ENCODE data around the gene SLC46A2. TPM values are rescaled to one million over a fixed set of nuclear protein-coding genes. Genes with fewer than 3 reads are reported as not detected.

Gene SLC46A2
- polyA plus RNA-seq, 3 donors, result 0.05 to 0.67 (median 0.42) TPM

- H3K27ac ChIP-seq (ENCODE audit: low read depth, low read length), result no peak overlapping the region
- WGBS, 3 donors, result 64 to 91% (median 87%) methylated on average over 2 of the region's 2 CpGs
Measured at GRCh38 chr9:112892981-112893380, 2.3 kb upstream of the SLC46A2 start.

- H3K27ac ChIP-seq (ENCODE audit: low read depth, low read length), result no peak overlapping the region
- WGBS, 3 donors, result 92 to 95% (median 95%) methylated on average over 3 of the region's 3 CpGs
Measured at GRCh38 chr9:112891521-112891920, 845 bp upstream of the SLC46A2 start.

GRCh38 chr9:112887381-112887780 is 3.3 kb downstream of the SLC46A2 start:
- 55 to 61% (median 57%) methylated on average over 5 of the region's 5 CpGs for WGBS, 3 donors
- no peak overlapping the region for H3K27ac ChIP-seq (ENCODE audit: low read depth, low read length)

GRCh38 chr9:112886351-112886750 is 4.3 kb downstream of the SLC46A2 start:
- no peak overlapping the region for H3K27ac ChIP-seq (ENCODE audit: low read depth, low read length)
- WGBS, 3 donors, result 85 to 93% (median 90%) methylated on average over 4 of the region's 4 CpGs

GRCh38 chr9:112885324-112885723 is 5.4 kb downstream of the SLC46A2 start:
- 69 to 74% (median 70%) methylated on average over 1 of the region's 1 CpG for WGBS, 3 donors

GRCh38 chr9:112884721-112885120 is 6.0 kb downstream of the SLC46A2 start:
- 86 to 95% (median 93%) methylated on average over 5 of the region's 5 CpGs for WGBS, 3 donors
- H3K27ac ChIP-seq (ENCODE audit: low read depth, low read length), result no peak overlapping the region

More at GRCh38 chr9:112885324-112885723, 5.4 kb downstream of the SLC46A2 start:
- H3K27ac ChIP-seq (ENCODE audit: low read depth, low read length), result no peak overlapping the region

GRCh38 chr9:112884101-112884500 is 6.6 kb downstream of the SLC46A2 start:
- 32 to 39% (median 39%) methylated on average over 6 of the region's 6 CpGs for WGBS, 3 donors

GRCh38 chr9:112881331-112881730 is 9.3 kb downstream of the SLC46A2 start:
- WGBS, 3 donors, result 91 to 92% (median 91%) methylated on average over 7 of the region's 7 CpGs
- no peak overlapping the region for H3K27ac ChIP-seq (ENCODE audit: low read depth, low read length)

More at GRCh38 chr9:112884101-112884500, 6.6 kb downstream of the SLC46A2 start:
- H3K27ac ChIP-seq (ENCODE audit: low read depth, low read length), result no peak overlapping the region

GRCh38 chr9:112880650-112881049 is 10.0 kb downstream of the SLC46A2 start:
- H3K27ac ChIP-seq (ENCODE audit: low read depth, low read length), result no peak overlapping the region
- WGBS, 3 donors, result 91 to 100% (median 98%) methylated on average over 1 of the region's 1 CpG

- WGBS, 3 donors, result 86 to 95% (median 94%) methylated on average over 2 of the region's 2 CpGs
- no peak overlapping the region for H3K27ac ChIP-seq (ENCODE audit: low read depth, low read length)
Measured at GRCh38 chr9:112878752-112879151, 11.9 kb downstream of the SLC46A2 start.

- WGBS, 3 donors, result 90 to 93% (median 93%) methylated on average over 4 of the region's 4 CpGs
- H3K27ac ChIP-seq (ENCODE audit: low read depth, low read length), result no peak overlapping the region
Measured at GRCh38 chr9:112873773-112874405, 16.8 kb downstream of the SLC46A2 start.

- WGBS, 3 donors, result 60 to 76% (median 64%) methylated on average over 4 of the region's 4 CpGs
- H3K27ac ChIP-seq (ENCODE audit: low read depth, low read length), result no peak overlapping the region
Measured at GRCh38 chr9:112872019-112872418, 18.7 kb downstream of the SLC46A2 start.

- no peak overlapping the region for H3K27ac ChIP-seq (ENCODE audit: low read depth, low read length)
- WGBS, 3 donors, result 85 to 93% (median 86%) methylated on average over 6 of the region's 6 CpGs
Measured at GRCh38 chr9:112870556-112870955, 20.1 kb downstream of the SLC46A2 start.

GRCh38 chr9:112869917-112870316 is 20.8 kb downstream of the SLC46A2 start:
- H3K27ac ChIP-seq (ENCODE audit: low read depth, low read length), result no peak overlapping the region
- WGBS, 3 donors, result 84 to 95% (median 93%) methylated on average over 5 of the region's 5 CpGs

GRCh38 chr9:112869041-112869529 is 21.6 kb downstream of the SLC46A2 start:
- WGBS, 3 donors, result 64 to 72% (median 67%) methylated on average over 8 of the region's 8 CpGs
- H3K27ac ChIP-seq (ENCODE audit: low read depth, low read length), result no peak overlapping the region

GRCh38 chr9:112868461-112868860 is 22.2 kb downstream of the SLC46A2 start:
- 90 to 95% (median 94%) methylated on average over 10 of the region's 10 CpGs for WGBS, 3 donors
- H3K27ac ChIP-seq (ENCODE audit: low read depth, low read length), result no peak overlapping the region

- WGBS, 3 donors, result 52 to 76% (median 53%) methylated on average over 3 of the region's 3 CpGs
- no peak overlapping the region for H3K27ac ChIP-seq (ENCODE audit: low read depth, low read length)
Measured at GRCh38 chr9:112867275-112867991, 23.2 kb downstream of the SLC46A2 start.

GRCh38 chr9:112866662-112867274 is 23.9 kb downstream of the SLC46A2 start:
- WGBS, 3 donors, result 92 to 100% (median 98%) methylated on average over 1 of the region's 1 CpG
- H3K27ac ChIP-seq (ENCODE audit: low read depth, low read length), result no peak overlapping the region

GRCh38 chr9:112864982-112865381 is 25.7 kb downstream of the SLC46A2 start:
- WGBS, 3 donors, result 98 to 99% (median 98%) methylated on average over 7 of the region's 7 CpGs
- H3K27ac ChIP-seq (ENCODE audit: low read depth, low read length), result no peak overlapping the region
